AML-193 (cell line): ENCODE data around the gene ANAPC5.
A peak's percentile ranks its signal among the peaks of the same experiment; 100 is the strongest.
"Not testable (repeated sequence)": the region's sequence is repeated elsewhere in the genome, so short reads cannot be mapped to it uniquely, and the experiment has no call there.

Experiments used
- DNase-seq, 2 experiments: peaks; one replicate each; lab custom pipeline; 2025; lab: John Stamatoyannopoulos, UW

The ANAPC5 gene

DNA sequence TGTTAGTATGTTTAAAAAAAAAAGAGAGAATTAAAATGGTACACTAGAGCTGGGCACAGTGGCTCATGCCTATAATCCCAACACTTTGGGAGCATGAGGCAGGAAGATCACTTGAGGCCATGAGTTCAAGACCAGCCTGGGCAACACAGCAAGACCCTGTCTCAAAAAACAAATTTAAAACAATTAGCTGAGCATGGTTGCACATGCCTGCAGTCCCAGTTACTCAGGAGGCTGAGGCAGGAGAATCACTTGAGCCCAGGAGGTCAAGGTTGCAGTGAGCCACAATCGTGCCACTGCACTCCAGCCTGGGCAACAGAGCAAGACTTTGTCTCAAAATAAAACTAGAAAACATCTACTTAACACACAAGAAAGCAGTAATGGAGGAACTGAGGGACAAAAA is 42.0 kb downstream of the ANAPC5 start:
- not testable (repeated sequence) for DNase-seq

GRCh38 chr12:121307397-121307796 is 44.8 kb downstream of the ANAPC5 start:
- DNase-seq = not testable (repeated sequence)

GRCh38 chr12:121304306-121304705 is 47.9 kb downstream of the ANAPC5 start:
- DNase-seq = no peak

DNA sequence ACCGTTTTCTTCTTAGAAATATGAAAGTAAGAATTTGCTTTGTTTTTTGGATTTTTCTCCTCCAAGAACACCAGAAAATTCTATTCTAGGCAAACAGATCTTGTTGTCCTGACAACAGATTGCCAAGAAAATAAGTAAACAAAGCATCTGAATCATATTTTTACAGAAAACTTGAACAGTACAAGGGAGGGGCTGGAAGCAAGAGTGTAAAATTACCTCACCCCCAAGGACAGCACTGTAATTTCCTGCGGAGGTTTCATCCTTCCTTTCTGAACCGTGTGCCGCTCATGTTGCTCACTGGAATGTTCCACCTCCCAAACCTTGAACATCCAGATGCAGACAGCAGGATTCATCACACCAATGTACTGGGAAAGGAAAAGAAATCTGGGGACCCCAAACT is 50.3 kb downstream of the ANAPC5 start:
- DNase-seq = no peak

DNA sequence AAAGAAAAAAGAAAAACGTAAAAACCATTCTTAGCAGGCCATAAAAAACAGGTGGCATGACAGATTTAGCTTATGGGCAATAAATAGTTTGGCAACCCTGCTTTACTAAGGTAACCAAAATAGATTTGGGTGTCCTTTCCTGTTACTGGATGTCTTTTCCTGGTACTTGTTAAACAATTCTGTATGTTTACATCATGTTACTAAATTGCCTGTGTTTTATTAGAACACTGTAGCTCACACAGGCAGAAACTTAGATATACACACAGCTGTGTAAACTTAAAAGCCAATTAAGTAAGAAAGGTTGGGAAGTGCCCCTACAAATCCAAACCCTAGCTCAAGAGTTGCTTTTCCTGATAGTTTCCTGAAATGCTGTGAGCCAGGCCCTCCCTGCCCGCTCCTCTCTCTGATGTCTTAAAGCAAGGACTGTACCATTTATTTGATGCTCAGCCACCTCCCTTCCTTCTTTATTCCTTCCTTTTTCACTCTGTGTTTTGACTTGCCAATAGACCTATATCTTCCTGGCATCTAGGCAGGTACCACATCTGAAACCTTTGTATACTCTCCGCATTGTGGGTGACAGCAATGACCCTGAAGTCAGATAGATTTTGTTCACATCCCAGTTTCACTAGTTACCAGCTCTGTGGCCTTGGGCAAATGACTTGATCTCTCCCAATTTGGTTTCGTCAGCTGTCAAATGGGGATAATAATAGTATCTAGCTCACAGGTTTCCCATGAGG is 52.0 kb downstream of the ANAPC5 start:
- no peak for DNase-seq

- no peak for DNase-seq
Observed at GRCh38 chr12:121299662-121300061, 52.5 kb downstream of the ANAPC5 start.

DNA sequence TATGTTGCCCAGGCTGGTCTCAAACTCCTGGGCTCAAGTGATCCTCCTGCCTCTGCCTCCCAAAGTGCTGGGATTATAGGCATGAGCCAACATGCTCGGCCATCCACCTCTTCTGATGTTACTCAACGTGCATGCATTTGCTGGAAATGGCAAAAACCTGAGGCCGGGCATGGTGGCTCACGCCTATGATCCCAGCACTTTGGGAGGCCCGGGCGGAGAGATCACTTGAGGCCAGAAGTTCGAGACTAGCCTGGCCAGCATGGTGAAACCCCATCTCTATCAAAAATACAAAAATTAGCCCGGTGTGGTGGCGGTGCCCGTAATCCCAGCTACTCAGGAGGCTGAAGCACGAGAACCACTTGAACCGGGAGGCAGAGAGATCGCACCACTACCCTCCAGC is 53.8 kb downstream of the ANAPC5 start:
- not testable (repeated sequence) for DNase-seq

- peak; percentile 29 to 46 for DNase-seq
Observed at GRCh38 chr12:121297435-121297991, 54.7 kb downstream of the ANAPC5 start.

DNA sequence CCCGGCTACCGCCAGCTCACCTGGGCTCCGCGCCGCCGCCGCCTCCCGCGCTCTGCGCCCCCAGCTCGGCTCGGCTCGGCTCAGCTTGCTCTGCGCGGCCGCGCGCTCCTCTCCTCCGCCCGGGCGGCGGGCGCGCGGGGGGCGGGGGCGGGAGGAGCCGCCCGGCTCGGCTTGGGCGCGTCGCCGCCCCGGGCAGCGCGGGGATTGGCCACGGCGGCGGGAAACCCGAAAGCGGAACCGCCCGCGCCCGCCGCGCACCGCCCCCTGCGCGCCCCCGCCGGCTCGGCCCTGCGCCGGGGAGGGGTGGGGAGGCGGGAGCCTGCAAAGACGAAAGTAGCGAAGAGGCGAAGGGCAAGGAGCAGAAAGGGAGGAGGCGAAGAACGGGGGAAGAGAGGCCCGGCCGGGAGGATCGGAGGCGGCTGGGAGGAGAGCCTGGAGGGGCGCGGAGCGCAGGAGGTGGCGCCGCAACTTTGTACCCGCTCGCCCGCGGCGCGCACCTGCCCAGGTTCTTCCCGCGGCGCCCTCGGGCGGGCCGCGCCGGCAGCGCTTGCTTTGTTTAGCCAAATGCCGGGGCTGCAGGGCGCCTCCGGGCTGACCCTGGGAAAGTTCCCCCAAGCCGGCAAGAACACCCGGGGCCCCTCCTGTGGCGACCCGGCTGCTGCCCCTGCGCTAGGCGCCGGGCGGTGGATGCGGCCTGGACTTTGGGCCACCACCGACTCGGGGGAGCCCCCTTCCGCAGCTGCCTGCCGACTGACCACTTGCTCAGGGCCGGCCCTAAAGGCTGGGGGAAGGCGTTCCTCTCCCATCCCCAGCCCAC is 55.4 kb downstream of the ANAPC5 start, which contains the start of gene CAMKK2:
TSS of gene CAMKK2 (minus strand) at position 92 of the 817 bp plus-strand sequence. CDS start 22,183 bp downstream, outside the sequence.
- DNase-seq = peak; percentile 69 to 77

- no peak for DNase-seq
Observed at GRCh38 chr12:121295746-121296617, 56.2 kb downstream of the ANAPC5 start.

DNA sequence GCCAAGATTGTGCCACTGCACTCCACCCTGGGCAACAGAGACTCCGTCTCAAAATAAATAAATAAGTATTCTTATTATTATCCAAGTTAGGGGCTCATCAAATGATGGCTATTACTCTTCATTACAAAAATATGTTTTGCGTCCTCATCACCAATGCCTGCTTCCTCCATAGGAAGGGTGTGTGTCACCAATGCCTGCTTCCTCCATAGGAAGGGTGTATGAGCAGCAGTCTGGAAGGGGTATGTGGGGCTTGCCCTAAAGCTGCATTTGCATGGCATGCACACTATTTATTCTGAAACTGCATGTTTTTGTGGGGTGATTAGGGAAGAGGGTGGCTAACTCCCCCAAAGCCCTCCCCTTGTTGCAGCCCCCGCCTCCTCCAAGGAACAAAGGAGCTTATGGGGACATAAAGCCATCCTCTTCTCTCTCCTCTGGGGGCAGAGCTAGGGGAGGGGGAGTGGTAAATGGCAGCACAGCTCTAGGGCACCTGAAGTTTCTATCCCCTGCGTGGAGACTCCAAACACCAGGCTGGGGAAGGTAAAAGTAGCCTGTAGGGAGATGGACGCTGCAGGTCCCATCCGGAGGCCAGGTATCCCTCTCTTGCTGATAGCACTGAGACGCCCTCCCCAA is 57.0 kb downstream of the ANAPC5 start:
- DNase-seq = peak; percentile 5 to 21

DNA sequence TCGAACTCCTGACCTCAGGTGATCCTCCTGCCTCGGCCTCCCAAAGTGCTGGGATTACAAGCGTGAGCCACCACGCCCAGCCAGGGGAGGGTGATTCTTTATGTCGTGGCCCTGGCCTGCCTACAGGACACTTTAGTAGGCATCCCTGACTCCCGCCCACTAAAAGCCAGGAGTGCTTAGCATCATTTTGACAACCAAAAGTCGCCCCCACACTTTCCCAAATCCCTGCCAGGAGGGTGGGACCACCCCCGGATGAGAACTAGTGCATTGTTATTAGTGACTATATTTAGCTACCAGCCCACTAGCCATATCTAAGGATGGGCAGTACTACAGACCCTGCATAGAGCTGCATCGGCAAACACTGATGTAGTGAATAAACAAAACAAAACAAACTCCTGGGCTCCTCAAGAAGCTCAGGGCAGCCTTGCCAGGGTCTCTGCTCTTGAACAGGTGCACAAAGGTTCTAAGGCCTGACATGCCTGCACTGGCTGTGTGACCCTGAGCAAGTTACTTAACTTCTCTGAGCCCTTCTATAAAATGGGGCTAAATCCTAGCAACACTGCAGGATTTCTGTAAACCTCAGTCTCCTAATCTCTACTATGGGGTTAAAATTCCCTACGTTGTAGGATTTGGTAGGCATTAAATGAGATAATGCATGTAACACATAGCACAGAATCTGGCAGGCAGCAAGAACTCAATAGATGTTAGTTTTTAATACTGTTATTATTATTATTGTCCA is 57.9 kb downstream of the ANAPC5 start:
- no peak for DNase-seq

- DNase-seq = no peak
Observed at GRCh38 chr12:121293603-121294002, 58.6 kb downstream of the ANAPC5 start.

- no peak for DNase-seq
Observed at GRCh38 chr12:121290410-121290809, 61.8 kb downstream of the ANAPC5 start.

DNA sequence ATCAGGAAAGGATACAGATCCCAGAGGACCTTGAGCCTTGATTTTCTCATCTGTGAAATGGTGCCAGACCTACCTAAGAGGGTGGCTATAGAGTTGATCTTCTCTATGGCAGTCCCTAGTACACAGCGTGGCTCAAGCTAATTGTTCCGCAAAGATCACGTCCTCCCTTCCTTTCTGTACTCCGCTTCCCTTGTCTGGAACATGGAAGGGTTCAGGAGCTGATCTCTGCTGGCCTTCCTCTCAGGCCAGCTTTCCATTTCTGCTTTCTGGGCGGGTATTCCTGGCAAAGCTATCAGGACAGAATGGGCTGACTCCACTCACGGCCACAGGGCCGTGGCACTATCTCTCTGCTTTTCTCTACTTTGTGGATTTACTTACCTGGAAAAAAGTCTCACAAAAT is 62.2 kb downstream of the ANAPC5 start:
- no peak for DNase-seq

GRCh38 chr12:121288986-121289385 is 63.2 kb downstream of the ANAPC5 start:
- no peak for DNase-seq

DNA sequence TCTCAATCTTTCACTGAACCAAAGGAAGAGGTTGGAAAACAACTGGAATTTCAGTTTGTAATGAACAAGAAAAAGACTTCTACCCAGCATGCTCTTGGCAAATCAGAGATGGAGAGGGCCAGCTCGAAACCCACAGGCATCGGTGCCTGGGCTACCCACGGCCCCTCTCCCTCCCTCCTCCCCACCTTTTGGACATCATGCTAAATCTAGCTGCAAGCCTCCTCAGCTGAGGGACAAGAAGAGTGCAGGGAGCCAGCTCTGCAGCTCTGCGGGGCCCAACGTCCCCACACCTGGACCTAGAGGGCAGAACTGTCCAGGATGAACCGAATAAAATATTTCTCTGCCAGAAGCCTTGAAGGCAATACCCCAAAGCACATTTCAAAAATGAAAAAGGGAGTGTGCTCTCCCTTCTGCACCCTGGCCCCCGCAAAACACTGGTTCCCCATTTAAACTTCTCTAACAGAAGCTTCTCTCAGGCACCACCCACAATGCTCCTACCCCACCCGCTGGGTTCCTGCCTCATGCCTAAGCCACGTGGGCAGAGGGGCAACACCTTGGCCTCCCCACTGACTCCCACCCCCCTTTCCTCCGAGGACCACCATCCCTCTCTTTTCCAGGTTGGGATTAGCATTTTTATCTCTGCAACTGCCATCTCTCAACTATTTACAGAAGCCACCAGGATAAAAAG is 63.9 kb downstream of the ANAPC5 start:
- DNase-seq = peak; percentile 47 to 56

DNA sequence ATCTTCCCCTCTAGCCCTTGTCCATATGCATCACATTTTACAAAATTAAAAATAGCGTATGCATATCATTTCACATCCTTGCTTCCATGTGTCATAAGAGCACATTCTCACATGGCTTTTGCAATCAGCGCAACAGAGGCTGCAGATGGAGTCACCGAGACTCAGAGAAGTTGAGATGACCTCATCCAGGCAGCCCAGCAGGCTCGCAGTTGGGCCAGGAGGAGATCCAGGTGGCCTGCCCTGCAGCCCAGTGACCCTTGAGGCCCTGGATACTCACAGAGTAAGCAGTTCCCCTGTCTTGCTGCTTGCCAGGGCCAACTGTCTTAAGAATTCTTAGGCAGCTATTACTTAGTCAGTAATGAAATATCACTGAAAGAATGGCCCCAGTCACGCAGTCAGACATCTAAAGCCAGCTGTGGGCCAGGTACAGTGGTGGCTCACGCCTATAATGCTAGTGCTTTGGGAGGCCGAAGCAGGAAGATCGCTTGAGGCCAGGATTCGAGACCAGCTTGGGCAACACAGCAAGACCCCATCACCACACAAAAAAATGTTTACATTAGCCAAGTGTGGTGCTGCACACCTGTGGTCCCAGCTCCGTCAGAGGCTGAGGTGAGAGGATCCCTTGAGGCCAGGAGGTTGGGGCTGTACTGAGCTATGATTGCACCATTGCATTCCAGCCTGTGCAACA is 64.8 kb downstream of the ANAPC5 start:
- no peak for DNase-seq

DNA sequence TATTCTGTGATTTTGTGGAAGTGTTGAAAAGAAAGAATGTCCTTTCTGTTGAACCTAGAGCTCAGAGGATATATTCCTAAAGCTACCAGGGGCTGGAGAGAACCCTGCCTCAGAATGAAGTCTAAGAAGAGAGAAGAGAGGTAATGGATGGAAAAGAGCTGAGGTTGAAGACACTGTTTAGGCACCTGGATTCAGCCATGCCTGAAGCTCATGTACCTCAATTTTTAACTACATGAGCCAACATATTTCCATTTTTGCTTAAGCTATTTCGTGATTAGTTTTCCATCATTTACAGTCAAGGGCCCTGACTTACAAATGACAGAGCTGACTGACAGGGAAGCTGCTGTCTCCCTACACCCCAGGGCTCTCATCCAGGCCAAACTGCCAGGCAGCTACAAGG is 66.4 kb downstream of the ANAPC5 start:
- no peak for DNase-seq
